HEK293 (cell line): ENCODE results near the gene RAI14.

Experiments used
- CTCF ChIP-seq: fragments of 450-650 bp; formaldehyde crosslinking; IDR thresholded peaks from 2 replicates; pipeline ENCODE4 v1.5.1; 2016; ENCODE audit warnings: missing biosample characterization, missing genetic modification characterization
- HOXA7 ChIP-seq: sonication (generic); formaldehyde crosslinking; IDR thresholded peaks from 2 replicates; pipeline ENCODE4 v1.8.1; 2022; ENCODE audit warnings: missing genetic modification reagents, borderline replicate concordance
- MYNN ChIP-seq: fragments of 450-650 bp; formaldehyde crosslinking; IDR thresholded peaks from 2 replicates; pipeline ENCODE4 v1.5.1; 2016; ENCODE audit warnings: missing biosample characterization, missing genetic modification characterization, borderline replicate concordance
- SCRT1 ChIP-seq: fragments of 450-650 bp; formaldehyde crosslinking; IDR thresholded peaks from 2 replicates; pipeline ENCODE4 v1.5.1; 2016; ENCODE audit warnings: missing biosample characterization, missing genetic modification characterization, borderline replicate concordance
- SETDB1 ChIP-seq: IDR thresholded peaks from one replicate; pipeline ENCODE4 v1.6.1; 2017; ENCODE audit warnings: mild to moderate bottlenecking, low read length, moderate library complexity, mixed read lengths; ENCODE audit not compliant: insufficient read length
- TCF7L2 ChIP-seq: IDR thresholded peaks from 2 replicates; pipeline ENCODE4 v1.6.1; 2011; ENCODE audit warnings: low read depth, mild to moderate bottlenecking, inconsistent platforms, low read length, moderate library complexity, borderline replicate concordance
- YY1 ChIP-seq: fragments of 450-650 bp; formaldehyde crosslinking; IDR thresholded peaks from 2 replicates; pipeline ENCODE4 v1.5.1; 2018; ENCODE audit warnings: missing biosample characterization, missing genetic modification characterization
- ZNF146 ChIP-seq: fragments of 450-650 bp; formaldehyde crosslinking; IDR thresholded peaks from 2 replicates; pipeline ENCODE4 v1.5.1; 2016; ENCODE audit warnings: missing biosample characterization, missing genetic modification characterization
- ZNF2 ChIP-seq: fragments of 450-650 bp; formaldehyde crosslinking; IDR thresholded peaks from 2 replicates; pipeline ENCODE4 v1.5.1; 2016; ENCODE audit warnings: missing biosample characterization, missing genetic modification characterization
- ZNF585B ChIP-seq: fragments of 450-650 bp; formaldehyde crosslinking; IDR thresholded peaks from 2 replicates; pipeline ENCODE4 v1.5.1; 2016; ENCODE audit warnings: missing biosample characterization, missing genetic modification characterization
- ZNF830 ChIP-seq: fragments of 450-650 bp; IDR thresholded peaks from 2 replicates; pipeline ENCODE4 v1.5.0; 2018; ENCODE audit warnings: missing biosample characterization, missing genetic modification characterization, low read depth, mild to moderate bottlenecking, moderate library complexity

DNA sequence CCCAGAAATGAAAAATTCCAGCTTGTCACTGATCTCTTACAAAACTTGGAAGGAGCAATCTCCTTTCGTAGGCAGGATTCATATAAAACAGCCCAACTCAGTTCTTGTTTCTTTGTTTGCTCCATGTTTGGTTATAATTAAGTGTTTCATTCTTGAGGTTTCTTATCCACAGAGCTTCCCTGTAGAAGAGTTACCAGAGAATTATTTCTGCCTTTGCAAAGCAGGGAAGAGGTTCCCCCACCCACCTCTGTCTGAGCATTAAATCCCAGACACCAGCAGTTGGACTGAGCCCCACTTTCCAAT, 34.1 kb upstream of the RAI14 start:
- no peak for TF ChIP-seq SETDB1
- TF ChIP-seq CTCF (tag by site-specific recombination) = no peak
- no peak for TF ChIP-seq ZNF2 (tag by site-specific recombination)
- TF ChIP-seq SCRT1 (tag by site-specific recombination) = no peak
- no peak for TF ChIP-seq YY1 (tag by site-specific recombination)
- TF ChIP-seq ZNF146 (tag by site-specific recombination) = no peak
- no peak for TF ChIP-seq ZNF585B (tag by site-specific recombination)
- TF ChIP-seq ZNF830 (tag by site-specific recombination) = no peak
- TF ChIP-seq TCF7L2 = no peak
- no peak for TF ChIP-seq HOXA7 (CRISPR knock-in tag)
- TF ChIP-seq MYNN (tag by site-specific recombination) = no peak
